ENCODE measurements around the gene STPG1. TPM values are rescaled to one million over a fixed set of nuclear protein-coding genes. Genes with fewer than 3 reads are reported as not detected.

Gene STPG1
- total RNA-seq, 4 donors from 2014 or later: 1.0 to 11.5 (median 4.0) TPM

DNA sequence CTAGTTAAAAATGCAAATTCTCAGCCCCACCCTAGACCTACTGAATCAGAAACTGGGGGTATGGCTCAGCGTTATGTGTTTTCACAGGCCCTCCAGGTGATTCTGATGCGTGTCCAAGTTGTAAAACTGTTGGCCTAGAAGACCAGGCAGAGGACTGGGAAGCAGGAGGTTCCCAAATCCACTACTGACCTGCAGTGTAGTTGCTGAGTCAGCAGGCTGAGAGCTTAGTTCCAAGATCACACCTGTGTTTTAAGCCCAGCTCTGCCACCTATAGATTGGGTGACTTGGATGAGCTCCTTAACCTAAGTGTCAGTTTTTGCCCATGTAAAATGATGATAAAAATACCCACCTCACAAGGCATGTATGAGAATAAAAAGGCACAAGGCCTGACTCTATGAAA, 90.3 kb downstream of the STPG1 start:
- H3K9me3 ChIP-seq: no peaks in the 10 kb centered on the region
- H3K27ac ChIP-seq: no peak overlapping the region

DNA sequence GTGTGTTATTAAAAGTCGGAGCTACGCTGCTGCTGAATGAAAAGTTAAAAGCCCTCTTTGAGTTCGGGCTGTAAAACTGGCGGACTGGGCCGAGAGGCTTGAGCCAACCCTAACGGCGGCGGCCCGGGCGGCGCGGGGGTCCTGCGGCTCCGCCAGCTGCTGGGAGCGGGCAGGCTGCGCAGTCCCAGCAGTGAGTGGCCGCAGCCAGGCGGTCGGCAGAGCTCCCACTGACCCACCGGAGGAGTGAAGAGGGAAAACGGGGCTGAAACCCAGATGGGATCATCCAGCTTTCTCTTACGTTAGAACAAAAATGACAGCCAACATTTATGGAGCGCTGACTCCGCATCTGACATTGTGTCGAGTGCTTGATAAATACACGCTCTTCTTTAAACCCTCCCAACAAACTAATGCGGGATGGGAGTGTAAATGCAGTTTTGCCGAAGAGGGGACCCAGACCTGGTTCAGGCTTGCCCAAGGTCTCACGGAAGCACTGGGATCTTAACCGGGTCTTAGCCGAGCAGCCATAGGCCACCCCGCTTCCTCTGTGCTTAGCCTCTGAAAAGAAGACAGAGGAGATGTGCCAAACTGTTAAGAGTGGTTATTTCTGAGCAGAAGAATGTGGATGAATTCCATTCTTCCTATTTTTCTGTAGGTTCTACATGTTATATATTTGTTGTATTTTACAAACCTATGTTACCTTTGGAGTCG, 91.0 kb downstream of the STPG1 start:
- H3K4me1 ChIP-seq: peaks cover 0 to 6% of the 10 kb centered on the region in 2 donors
- TF ChIP-seq, protein P1, sequence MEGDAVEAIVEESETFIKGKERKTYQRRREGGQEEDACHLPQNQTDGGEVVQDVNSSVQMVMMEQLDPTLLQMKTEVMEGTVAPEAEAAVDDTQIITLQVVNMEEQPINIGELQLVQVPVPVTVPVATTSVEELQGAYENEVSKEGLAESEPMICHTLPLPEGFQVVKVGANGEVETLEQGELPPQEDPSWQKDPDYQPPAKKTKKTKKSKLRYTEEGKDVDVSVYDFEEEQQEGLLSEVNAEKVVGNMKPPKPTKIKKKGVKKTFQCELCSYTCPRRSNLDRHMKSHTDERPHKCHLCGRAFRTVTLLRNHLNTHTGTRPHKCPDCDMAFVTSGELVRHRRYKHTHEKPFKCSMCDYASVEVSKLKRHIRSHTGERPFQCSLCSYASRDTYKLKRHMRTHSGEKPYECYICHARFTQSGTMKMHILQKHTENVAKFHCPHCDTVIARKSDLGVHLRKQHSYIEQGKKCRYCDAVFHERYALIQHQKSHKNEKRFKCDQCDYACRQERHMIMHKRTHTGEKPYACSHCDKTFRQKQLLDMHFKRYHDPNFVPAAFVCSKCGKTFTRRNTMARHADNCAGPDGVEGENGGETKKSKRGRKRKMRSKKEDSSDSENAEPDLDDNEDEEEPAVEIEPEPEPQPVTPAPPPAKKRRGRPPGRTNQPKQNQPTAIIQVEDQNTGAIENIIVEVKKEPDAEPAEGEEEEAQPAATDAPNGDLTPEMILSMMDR (IDR thresholded peaks at IDR 0.05): no peak
- H3K4me3 ChIP-seq: peak overlapping the region; percentile 40 to 44

More for the DNA sequence above, 90.3 kb downstream of the STPG1 start:
- no peak for TF ChIP-seq POLR2A (IDR thresholded peaks at IDR 0.05)
- TF ChIP-seq, protein P1 (IDR thresholded peaks at IDR 0.05): no peak
- no peaks in the 10 kb centered on the region for H3K36me3 ChIP-seq
- intact Hi-C loops (cut with DNase I; ENCODE audit: low total_unique reads): no loop called here
- no peaks in the 10 kb centered on the region for H3K27me3 ChIP-seq
- no peak for DNase-seq
- no peak overlapping the region for H3K4me3 ChIP-seq
- peaks cover 0 to 6% of the 10 kb centered on the region in 2 donors for H3K4me1 ChIP-seq

DNA sequence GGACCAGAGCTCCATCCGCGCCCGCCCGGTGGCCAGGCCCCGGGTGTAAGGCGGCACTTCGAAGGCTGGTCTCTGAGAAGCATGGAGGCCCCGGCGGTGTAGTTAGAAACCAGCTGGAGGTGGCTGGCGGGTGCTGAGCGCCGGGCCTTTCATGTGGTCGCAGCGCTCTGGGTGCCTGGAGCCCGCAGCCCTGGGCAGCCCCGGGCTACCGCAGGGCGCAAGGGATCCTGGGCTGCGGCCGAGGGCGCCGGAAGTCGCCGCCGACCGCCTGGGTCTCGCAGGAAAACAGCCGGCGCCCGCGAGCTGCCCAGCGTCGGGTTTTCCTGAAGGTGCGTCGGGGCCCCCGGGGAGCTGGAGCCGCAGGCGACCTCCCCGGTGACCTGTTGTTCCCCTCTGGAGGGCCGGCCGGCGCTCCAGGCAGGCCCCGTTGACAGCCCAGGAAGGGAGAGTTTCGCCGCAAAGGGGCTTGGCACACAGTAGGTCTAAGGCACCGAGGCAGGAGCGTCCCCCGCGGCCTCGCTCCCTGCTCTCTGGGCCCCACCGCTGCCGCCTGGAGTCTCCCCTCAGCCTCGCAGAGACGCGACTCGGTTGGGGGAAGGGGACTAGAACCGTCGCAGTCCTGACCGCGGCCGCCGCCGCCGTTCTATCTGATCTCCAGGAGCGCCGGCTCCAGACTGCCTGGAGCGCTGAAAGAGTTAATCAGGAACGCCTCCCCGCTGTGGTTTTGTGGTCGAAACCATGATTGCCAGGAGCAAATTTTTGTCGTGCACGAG, 91.7 kb downstream of the STPG1 start:
- peaks cover 0 to 6% of the 10 kb centered on the region in 2 donors for H3K4me1 ChIP-seq
- peak; percentile 31 to 45 for DNase-seq
- peak overlapping the region; percentile 40 to 44 for H3K4me3 ChIP-seq
- intact Hi-C loops (cut with DNase I; ENCODE audit: low total_unique reads): no loop called here
- H3K36me3 ChIP-seq: no peaks in the 10 kb centered on the region
- H3K27ac ChIP-seq: peak overlapping the region; percentile 50 to 63
- H3K27me3 ChIP-seq: no peaks in the 10 kb centered on the region
- TF ChIP-seq POLR2A (IDR thresholded peaks at IDR 0.05): no peak
- TF ChIP-seq, protein P1 (IDR thresholded peaks at IDR 0.05): no peak
- no peaks in the 10 kb centered on the region for H3K9me3 ChIP-seq

More for the DNA sequence above, 91.0 kb downstream of the STPG1 start:
- Histone ChIP-seq H3K9me3 (no peaks in the 10 kb centered on the region), H3K27me3 (no peaks in the 10 kb centered on the region), H3K36me3 (no peaks in the 10 kb centered on the region), H3K27ac (peak overlapping the region; percentile 50 to 63)
- DNase-seq: no peak
- intact Hi-C loops (cut with DNase I; ENCODE audit: low total_unique reads): no loop called here

DNA sequence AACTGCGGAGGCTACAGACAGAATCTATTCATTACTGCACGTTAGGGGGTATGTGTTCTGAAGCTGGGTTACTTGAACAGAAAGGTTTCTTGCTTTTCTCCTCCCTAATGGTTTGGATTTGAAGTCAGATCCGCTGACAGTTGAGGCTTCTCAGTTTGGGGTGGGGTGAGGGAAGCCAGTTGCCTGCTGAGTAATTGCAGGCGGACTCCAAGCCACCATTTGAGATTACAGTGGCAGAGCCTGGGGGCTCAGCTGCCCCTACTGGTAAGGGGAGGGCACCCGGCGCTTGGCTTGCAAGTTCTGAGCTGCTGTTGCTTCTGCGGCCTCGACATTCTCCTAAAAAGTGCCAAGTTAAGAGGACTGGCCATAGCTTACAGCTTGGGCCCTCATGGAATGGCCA, 92.5 kb downstream of the STPG1 start:
- intact Hi-C loops (cut with DNase I; ENCODE audit: low total_unique reads): no loop called here
- Histone ChIP-seq H3K4me3 (no peak overlapping the region), H3K27me3 (no peaks in the 10 kb centered on the region), H3K9me3 (no peaks in the 10 kb centered on the region), H3K36me3 (no peaks in the 10 kb centered on the region), H3K27ac (no peak overlapping the region), H3K4me1 (peaks cover 0 to 6% of the 10 kb centered on the region in 2 donors)
- TF ChIP-seq, protein P1 (IDR thresholded peaks at IDR 0.05): no peak
- TF ChIP-seq POLR2A (IDR thresholded peaks at IDR 0.05): no peak
- DNase-seq: no peak

DNA sequence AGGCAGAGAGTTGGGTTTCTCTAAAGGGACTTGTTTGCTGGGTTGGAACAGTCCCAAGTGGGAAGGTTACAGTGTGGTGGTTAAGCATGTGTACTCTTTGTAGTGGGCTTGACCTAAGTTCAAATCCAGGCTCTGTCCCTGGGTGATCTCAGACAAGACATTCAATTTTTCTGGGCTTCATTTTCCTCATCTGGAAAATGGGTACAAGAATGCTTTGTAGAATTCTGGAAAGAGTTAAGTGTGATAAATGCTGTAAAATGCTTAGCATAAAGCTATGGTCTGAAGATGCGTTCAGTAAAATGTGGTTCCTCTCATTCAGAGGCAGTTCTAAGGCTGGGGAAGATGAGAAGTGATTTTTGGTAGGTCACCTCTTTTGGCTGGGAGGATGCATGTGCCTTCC, 93.6 kb downstream of the STPG1 start:
- no peaks in the 10 kb centered on the region for H3K27me3 ChIP-seq
- intact Hi-C loops (cut with DNase I; ENCODE audit: low total_unique reads): no loop called here
- DNase-seq: no peak
- TF ChIP-seq POLR2A (IDR thresholded peaks at IDR 0.05): no peak
- TF ChIP-seq, protein P1 (IDR thresholded peaks at IDR 0.05): no peak
- no peak overlapping the region for H3K4me3 ChIP-seq
- H3K4me1 ChIP-seq: peaks cover 0 to 6% of the 10 kb centered on the region in 2 donors
- H3K27ac ChIP-seq: no peak overlapping the region
- H3K9me3 ChIP-seq: no peaks in the 10 kb centered on the region
- H3K36me3 ChIP-seq: no peaks in the 10 kb centered on the region
